ENCODE measurements around the gene SCAMP3.
A peak's percentile ranks its signal among the peaks of the same experiment; 100 is the strongest.
"Not testable (repeated sequence)": the region's sequence is repeated elsewhere in the genome, so short reads cannot be mapped to it uniquely, and the experiment has no call there.

SCAMP3 gene

DNA sequence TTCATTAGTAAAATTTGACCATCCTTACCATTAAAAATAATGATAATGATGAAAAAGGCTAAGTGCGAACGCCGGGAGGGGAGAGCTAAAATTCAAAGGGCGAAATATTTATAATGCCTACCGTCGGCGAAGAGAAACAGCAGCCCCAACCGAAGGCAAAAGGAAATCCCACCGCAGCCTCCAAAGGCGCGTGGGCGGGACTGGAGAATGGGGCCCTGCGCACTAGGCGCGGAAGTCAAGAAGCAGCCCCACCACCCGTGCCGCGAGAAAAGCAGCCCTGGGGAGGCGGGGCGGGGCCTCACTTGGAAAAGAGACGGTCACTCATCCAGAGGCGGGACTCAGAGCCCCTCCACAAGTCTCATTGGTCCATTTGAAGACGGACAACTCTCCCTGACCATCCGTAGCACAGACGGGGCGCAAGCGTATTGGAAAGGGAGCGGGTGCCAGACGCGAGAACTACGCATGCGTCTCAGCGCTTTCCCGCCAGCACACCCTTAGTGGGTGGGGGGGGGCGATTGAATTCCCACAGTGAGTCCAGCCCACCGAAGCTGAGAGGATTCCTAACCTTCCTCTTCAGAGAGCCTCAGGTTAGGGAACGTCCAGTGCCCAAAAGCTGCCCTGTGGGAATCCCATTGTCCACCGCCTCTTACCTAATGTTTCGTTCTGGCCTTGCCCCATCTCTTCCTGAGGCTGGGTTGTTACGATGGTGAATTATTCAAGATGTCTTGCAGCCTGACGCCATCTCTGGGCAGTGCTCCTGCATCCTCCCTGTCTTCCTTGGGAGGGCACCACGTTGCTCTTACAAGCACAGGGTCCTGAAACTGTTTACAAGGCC, 34.7 kb downstream of the SCAMP3 start:
- DNase-seq (ENCODE audit: low spot score), result peak; percentile 97

DNA sequence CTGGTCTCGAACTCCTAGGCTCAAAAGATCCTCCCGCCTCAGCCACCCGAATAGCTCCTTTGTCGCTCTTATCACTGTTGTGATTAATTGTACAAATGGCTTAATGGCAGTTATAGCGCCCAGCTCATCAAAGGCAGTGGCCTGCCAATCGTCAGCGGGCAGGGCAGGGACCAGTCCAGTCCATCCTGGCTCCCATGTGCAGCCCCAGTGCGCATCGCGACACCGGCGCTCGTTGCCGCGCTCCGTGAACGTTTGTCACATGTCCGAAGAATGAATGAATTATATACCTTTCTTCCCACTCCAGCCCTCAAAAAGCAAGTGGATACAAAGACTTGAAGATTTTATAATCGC, 35.3 kb downstream of the SCAMP3 start:
- no peak for DNase-seq (ENCODE audit: low spot score)

DNA sequence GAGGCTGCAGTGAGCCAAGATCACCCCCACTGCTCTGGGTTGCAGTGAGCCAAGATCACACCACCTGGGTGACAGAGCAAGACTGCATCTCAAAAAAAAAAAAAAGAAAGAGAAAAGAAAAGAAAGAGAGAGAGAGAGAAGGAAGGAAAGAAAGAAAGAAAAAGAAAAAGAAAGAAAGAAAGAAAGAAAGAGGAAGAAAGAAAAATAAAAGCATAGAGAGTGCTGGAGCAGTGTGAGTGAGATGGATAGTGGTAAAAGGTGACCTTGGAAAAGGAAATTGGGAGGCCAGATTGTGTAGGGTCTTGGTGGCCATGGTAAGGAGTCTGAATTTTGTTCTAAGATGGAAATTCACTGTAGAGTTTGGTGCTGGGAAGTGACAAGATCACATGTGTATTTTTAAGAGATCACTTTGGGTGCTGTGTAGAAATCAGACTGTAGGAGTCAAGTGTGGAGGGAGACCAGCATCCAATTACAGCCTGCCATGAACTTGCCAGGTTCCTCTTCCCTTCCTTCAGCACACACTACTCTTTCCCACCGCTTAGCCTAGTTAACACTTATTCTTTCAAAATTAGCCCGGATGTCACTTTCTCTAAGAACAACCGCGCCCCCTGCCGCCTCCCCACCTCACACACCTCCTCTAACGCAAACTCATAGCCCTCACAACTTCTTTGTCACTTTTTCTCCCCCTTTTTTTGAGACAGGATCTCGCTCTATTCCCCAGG, 35.8 kb downstream of the SCAMP3 start:
- peak; percentile 79 for DNase-seq (ENCODE audit: low spot score)

DNA sequence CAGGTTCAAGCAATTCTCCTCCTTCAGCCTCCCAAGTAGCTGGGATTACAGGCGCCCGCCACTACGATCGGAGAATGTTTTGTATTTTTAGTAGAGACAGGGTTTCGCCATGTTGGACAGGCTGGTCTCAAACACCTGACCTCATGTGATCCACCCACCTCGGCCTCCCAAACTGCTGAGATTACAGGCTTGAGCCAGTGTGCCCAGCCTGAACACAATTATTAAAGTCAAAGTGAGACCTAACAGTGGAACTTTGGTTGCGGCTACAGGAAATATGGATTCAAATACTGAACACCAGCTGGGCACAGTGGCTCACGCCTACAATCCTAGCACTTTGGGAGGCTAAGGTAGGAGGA, 36.8 kb downstream of the SCAMP3 start:
- not testable (repeated sequence) for DNase-seq (ENCODE audit: low spot score)

DNA sequence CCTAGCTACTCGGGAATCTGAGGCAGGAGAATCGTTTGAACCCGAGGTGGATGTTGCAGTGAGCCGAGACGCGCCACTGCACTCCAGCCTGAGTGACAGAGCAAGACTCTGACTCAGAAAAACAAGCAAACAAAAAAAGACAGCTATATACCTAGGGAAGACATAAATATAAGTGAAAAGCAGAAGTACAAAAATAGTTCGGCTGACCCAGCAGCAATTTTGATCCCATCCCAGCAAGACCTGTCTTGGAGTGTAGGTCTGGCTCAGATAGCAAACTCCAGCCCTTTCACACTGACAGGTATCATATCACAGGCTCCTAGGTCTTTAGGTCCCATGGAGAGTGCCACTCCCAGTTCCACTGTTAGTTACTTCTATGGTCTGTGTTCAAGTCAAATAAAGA, 39.1 kb downstream of the SCAMP3 start:
- DNase-seq (ENCODE audit: low spot score), result no peak

DNA sequence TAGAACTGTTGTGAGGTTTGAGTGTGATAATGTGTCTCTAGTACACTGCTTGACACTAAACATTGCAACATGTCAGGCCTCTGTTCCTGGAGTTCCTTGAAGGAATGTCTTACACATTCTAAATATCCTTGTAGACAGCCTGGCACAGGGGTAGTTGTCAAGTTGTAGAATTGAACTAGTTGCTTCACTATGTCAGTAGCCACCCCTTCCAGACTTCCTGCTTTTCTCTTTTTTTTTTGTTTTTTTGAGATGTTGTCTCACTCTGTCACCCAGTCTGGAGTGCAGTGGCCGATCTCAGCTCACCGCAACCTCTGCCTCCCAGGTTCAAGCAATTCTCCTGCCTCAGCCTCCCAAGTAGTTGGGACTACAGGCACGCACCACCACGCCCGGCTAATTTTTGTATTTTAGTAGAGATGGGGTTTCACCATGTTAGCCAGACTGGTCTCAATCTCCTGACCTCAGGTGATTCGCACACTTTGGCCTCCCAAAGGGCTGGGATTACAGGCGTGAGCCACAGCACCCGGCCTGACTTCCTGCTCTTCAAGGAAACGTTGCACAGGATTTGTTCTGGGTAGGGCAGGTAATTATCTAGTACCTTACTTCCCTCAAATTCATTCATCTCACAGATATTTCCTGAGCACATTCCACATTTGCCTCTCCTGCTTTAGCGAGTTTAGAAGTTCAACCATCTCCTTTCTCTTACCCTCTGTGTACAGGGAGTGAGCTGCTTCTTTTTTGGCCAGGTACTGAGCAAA, 41.8 kb downstream of the SCAMP3 start:
- DNase-seq (ENCODE audit: low spot score), result not testable (repeated sequence)

DNA sequence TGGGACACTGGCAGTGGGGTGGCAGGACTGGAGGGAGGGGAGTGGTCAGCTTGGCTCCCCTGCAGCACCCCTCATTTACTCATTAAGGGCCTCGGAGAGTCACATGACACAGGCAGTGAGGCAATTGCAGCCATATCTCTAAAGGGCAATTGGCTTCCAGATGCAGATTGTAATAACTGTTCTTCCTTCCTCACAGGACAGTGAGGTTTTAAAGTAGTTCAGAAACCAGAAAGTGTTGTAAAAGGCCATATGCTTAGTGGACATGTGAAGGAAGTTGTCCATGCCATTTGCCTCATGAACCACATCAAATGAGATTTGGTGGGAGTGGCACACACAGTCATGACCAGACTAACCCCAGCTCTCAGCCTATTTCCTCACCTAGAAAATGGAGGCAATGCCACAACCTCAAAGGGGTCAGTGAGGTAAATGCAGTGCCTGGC, 42.5 kb downstream of the SCAMP3 start:
- no peak for DNase-seq (ENCODE audit: low spot score)

DNA sequence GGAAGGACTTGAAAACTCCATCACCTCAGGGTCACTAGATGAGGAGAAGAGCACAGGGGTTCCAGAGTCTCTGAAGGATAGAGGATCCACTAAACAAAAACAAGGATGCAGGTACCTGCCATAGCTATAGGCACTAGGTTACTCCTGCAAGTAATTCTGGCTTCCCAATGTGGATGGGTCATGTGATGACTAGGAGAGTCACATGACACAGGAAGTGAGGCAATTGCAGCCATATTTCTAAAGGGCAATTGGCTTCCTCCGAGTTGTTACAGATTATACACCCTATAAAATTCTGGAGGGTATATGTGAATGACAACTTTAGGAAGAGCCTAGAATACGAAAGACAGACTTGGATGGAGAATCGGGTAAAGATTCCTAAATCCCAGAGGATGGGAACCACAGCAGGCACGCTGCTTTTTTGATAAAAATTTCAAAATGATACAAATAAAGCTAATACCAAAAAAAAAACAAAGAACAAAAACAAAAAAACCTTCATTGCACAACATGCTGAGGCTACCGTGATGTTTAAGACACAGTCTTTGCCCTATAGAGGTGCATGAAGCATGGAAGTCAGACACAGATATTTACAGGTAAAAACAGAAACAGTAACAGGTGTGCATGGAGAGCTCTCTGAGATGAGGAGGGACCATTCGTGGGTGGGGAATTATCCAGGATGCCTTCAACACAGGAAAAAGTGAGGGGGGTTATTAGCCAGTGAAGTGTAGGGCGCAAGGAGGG, 43.1 kb downstream of the SCAMP3 start:
- peak; percentile 39 for DNase-seq (ENCODE audit: low spot score)

DNA sequence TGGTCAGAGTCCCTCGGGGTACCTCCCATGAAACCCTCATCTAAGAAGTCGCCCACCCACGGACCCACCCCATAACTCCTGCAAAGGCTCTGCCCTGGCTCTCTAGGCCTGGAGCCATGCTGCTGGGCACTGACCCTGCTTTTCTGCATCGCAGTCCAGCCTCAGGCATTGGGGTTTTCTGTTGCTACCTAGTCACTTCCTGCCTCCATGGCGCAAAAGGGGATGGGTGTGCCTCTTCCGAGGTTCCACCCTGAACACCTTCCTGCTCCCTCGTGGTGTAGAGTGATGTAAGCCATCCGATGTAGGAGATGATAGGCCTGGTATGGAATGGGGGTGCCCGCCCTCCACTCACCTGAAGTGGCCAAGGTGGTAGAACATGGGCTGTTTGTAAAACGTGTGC, 47.5 kb downstream of the SCAMP3 start:
- DNase-seq (ENCODE audit: low spot score), result not testable (repeated sequence)

DNA sequence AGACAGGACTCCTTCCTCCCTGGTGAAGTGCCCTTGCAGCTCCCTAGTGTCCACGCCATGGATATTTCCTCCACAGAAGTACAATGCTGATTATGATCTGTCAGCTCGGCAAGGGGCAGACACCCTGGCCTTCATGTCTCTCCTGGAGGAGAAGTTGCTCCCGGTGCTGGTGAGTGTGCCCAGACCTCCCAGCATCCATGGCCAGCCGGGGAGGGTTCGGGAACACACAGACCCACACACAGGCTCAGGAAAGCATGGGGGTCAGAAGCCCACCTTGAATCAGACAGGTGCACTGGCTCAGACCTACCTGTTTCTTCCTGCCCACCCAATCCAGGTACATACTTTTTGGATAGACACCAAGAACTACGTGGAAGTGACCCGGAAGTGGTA, 50.1 kb downstream of the SCAMP3 start:
- not testable (repeated sequence) for DNase-seq (ENCODE audit: low spot score)

DNA sequence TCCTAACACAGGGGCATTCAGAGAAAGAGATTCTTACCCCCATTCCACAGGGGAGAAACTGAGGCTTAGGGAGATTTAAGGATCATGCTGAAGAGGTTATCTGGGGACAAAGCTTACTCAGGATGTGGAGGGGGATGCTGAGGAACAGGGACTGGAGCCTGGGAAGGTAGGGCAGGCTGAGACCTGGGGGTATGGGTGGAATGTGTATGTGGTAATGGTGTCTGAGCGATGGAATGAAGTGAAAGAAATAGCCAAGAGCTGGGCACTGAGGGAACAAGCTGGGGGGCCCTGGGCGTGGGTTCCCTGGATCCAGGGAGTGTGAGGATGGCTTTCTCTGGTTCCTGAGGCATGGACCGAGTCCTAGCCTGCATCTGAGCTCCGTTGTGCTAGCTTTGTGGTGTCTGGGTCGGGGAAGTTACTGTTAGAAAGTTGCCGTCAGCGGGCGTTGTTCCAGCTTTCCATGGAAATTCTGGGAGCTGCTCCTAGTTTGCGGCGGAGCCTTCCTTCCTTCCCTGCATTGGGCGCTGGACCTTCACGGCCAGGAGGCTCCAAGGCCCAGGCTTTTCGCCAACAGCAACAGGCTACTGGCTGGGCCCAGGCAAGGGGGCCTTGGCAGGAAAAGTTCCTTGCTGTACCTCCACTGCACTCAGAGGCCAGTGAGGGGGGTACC, 50.6 kb downstream of the SCAMP3 start:
- DNase-seq (ENCODE audit: low spot score), result not testable (repeated sequence)

DNA sequence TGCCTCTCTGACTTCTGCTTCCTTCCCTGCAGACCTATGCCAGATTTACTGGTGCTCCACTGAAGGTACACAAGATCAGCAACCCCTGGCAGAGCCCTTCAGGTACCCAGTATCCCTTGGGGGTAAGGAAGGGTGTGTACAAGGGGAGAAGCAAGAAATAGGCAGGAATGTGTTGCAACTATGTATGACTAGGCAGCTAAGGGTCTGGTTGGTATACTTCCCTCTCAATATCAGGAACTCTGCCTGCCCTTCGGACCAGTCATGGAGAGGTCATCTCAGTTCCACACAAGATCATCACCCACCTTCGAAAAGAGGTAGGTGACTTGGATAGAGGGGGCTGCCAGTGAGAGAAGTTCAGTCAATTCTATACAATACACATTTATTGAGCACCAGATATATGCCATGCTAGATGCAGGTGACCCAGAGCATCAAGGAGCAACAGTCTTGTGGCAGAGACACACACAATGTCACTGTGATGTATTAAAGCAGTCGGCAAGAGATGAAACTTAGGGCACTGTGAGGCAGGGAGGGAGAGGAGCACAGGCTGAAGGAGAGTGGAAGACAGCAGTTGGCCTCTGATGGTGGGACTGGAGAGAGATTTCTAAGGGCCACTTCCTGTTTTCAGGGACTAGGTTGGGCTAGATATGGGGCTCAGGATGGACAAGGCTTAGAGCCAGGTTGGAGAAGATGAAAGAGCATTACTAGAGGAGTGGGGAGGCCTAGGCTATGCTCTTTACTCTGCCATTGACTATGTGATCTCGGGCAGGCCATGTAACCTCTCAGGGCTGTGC, 51.7 kb downstream of the SCAMP3 start:
- DNase-seq (ENCODE audit: low spot score), result no peak

DNA sequence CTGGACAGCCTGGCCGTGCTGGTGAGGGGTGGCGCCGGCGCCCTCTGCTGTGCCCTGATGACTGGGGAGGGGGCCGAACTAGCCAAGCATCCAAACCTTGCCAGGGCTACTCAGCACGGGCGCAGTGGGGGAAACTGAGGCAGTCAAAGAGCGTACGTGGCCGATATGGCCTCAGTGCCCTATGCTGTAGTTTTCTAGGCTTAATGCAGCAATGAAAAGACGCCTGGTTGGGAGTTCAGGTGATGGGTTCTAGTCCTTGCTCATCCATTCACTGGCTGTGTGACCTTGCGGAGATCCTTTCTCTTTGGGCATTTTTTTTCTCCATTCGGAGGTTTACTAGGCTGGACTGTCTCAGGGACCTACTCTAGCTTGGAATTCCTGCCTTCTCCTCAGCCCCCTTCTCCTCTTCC, 52.8 kb downstream of the SCAMP3 start:
- no peak for DNase-seq (ENCODE audit: low spot score)

DNA sequence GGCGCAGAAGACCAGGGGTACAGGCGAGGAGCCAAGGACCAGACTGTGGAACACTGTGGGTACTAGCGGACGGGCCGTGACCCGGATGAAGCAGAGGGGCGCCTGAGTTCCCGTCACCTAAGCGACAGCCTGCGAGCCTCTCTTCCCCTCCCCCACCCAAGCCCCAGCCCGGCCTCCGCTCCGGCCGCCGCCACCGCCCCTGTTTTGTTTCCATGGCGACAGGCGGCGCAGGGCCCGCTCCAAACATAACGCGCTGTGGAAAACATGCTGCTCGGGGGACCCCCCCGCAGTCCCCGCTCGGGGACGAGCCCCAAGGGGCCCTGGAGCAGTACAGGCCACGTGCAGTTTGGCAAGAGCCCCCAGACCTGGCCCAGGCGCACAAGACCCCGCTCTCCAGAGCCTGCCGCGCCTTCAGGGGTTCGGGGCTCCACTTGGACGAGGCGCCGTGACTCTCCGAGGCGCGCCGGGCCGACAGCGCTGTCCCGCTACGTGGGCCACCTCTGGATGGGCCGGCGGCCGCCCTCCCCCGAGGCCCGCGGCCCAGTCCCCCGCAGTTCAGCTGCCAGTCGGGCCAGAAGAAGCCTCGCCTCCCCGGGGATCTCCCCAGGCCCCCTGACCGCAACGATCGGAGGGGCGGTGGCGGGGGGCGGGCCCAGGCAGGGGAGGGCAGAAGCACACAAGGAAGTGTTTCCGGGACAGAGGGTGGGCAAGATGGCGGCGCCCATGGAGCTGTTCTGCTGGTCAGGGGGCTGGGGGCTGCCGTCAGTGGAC, 53.4 kb downstream of the SCAMP3 start, which contains the start of gene MTX1:
TSS of gene MTX1 (plus strand) at position 155 of the 771 bp plus-strand sequence. CDS start at position 265, 110 bp downstream.
- DNase-seq (ENCODE audit: low spot score), result peak; percentile 81

DNA sequence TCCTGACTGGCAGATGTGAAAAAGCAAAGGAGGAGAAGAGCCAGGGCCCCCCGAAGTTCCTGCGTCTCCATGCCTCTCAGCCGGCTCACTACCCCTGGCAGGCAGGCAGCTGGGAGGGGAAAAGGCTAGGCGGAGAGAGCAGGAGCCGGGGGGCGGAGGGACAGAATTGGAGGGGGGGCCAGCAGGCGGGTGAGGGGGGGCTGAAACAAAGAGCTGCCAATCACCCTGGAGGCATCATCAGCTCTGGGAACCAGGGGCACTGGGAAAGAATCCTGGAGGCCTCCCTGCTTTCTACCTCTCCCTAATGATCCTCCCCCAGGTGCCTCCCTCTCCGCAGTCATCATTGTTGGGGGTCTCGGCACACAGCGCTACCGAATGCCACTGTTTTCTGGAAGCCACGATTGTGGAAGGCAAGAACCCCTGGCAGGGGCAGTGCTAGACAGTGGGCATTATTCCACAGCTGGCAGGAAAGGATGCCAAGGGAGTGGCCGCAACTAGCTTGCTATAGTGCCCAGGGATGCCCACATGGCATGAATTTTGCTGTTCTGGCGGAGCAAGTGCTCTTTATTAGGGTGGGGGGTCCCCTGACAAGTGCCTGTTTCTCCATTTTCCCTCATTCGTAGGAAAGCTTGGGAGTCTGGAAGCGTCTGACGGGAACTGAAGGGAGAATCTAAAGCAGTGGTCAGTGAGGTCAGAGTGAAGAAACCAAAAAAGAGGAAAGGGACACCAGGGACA, 54.2 kb downstream of the SCAMP3 start, which contains the start of gene THBS3:
TSS of gene THBS3 (minus strand) at position 92 of the 735 bp plus-strand sequence. CDS start at position 71, 21 bp downstream.
- no peak for DNase-seq (ENCODE audit: low spot score)

DNA sequence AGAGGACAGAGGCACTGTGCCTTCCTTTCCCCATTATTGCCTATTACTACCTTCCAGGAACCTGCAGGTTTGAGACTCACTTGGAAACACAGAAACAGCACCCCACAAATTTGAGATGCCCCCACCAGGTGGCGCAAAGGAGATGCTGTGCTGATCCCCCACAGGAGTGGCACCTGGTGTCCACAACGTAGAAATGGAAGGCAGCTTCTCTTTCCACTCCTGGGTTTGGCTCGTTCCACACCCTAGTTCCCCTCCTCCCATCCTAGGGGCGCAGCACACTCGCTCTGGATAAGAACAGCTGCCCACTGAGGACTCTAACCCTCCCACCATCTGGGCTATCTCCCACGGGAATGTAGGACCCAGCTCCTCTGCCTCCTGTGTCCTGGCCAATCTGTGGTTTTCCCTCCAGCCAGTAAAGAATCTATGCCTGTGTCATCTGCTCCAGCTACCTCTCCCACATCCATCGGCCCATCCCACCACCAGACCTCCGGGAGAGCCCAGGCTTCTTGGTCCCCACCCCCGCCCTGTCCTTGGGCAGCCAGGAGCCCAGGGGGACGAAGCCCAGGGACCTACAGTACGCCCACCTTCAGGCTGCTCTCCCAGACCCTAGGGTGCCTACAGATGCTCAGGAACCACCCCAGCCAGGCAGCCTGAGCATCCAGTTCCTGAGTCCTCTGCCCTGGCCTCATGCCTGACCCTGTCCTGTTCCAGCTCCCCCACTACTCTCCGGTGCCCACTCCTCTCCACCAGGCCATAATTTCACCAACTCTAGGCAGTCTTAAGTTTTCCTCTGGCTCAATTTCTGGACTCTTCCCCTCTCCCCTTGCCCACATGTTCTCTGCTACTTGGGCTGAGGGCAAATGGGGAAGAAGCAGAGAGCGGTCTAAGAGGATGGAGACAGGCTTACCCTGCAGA, 55.0 kb downstream of the SCAMP3 start:
- peak; percentile 89 for DNase-seq (ENCODE audit: low spot score)
